HG03196 (cell line): ENCODE measurements around the gene CABP7.

Experiments
- ATAC-seq: cut with Tn5 transposase; IDR thresholded peaks from one replicate; pipeline ENCODE4 v1.9.1; 2021; ENCODE audit not compliant: unreplicated experiment

The CABP7 gene

GRCh38 chr22:29768052-29768693 is 48.4 kb downstream of the CABP7 start:
- ATAC-seq, result no peak

- ATAC-seq, result no peak
Observed at GRCh38 chr22:29769723-29770321, 50.0 kb downstream of the CABP7 start.

GRCh38 chr22:29772170-29772641 is 52.4 kb downstream of the CABP7 start:
- ATAC-seq, result no peak

DNA sequence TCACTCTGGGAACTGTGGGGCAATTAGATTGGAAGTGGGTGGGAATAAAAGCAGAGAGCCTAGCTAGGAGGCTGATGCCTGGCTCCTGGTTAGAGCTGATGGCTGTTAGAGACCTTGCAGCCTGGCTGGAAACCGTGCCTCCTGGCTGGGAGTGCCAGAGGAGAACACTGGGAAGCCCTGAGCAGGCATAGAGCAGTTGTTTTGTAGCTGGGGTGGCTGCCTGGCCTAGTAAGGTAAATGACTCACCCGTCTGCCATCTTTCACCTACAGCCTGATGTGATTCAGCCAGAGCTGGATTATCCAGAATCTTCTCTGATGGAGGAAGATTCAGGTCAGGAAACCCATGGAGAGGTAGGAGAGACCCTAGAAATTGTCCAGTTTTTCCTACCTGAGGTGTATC is 53.4 kb downstream of the CABP7 start:
- ATAC-seq, result no peak

DNA sequence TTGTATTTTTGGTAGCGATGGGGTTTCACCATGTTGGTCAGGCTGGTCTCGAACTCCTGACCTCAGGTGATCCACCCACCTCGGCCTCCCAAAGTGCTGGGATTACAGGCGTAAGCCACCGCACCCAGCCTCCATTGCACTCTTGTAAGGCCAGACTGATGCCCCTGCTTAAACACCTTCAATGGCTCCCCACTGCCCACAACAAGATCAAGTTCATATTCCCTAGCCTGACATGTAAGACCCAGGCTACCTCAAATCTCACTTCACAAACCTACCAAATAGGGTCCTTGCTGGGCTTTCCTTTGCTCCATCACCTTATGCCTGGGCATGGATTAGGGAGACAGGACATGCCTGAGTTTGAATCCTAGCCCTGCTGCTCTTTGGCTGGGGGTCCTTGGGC is 60.4 kb downstream of the CABP7 start:
- ATAC-seq, result no peak

DNA sequence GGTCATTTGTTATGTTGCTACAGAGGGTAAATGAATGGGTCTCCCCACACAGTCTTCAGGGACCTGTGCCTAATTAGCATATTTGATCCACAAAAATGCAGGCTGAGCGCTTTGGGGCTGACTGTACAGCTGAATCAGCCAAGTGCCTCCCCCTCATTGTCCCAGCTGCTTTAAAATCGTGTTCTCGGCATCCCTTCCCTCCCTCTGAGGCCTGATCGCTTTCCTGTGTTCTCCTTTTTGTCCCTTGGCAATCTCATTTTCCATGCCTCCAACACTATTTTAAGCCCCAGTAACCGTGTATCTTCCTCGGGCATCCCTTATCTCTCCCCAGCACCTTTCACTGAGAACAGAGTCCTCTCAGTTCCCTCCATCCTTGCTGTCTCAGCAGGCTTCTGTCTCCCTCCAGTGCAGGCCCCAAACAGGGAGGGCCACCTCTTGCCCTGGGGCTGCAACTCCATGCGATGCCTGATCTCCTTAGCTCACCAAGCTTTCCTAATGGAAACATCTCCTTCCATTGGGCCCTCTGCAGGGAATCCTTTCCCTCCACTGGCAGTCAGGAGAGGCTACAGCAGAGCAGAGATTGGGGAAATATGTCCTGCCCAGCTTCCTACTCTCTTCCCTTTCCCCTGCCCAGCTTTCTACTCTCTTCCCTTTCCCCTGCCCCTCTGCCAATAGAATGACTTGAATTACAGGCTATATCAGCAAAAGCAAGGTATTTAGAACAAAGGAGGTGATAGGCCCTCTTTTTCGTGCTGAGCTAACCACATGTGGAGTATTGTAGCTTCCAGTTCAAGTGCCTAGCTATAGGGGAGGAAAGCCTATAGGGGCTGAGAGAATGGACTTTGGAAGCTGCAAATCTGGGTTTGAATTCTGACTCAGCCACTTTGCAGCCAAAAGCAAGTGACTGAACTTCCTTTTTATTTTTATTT is 61.2 kb downstream of the CABP7 start:
- no peak for ATAC-seq
